ENCODE results near the gene PERM1.

Gene PERM1

GRCh38 chr1:965526-966134 is 16.3 kb downstream of the PERM1 start:
- DNase-seq (ENCODE audit: low read depth) = no peak

- no peak for DNase-seq (ENCODE audit: low read depth)
Observed at GRCh38 chr1:964691-965525, 17.0 kb downstream of the PERM1 start.

- DNase-seq (ENCODE audit: low read depth) = no peak
Observed at GRCh38 chr1:963746-964525, 18.0 kb downstream of the PERM1 start.

- no peak for DNase-seq (ENCODE audit: low read depth)
Observed at GRCh38 chr1:963301-963651, 18.6 kb downstream of the PERM1 start.

- no peak for DNase-seq (ENCODE audit: low read depth)
Observed at GRCh38 chr1:962381-963300, 19.3 kb downstream of the PERM1 start.

- DNase-seq (ENCODE audit: low read depth) = no peak
Observed at GRCh38 chr1:961132-961669, 20.7 kb downstream of the PERM1 start.

- DNase-seq (ENCODE audit: low read depth) = peak; percentile 79
Observed at GRCh38 chr1:960363-961131, 21.3 kb downstream of the PERM1 start, which contains the start of gene KLHL17. Gene KLHL17 (plus strand): TSS chr1:960584. CDS start chr1:960694, 110 bp downstream.

- DNase-seq (ENCODE audit: low read depth) = no peak
Observed at GRCh38 chr1:959731-960362, 22.0 kb downstream of the PERM1 start.

GRCh38 chr1:958823-959730 is 22.8 kb downstream of the PERM1 start, which contains the start of gene NOC2L:
Gene NOC2L (minus strand): TSS chr1:959256. CDS start chr1:959240, 16 bp downstream.
- DNase-seq (ENCODE audit: low read depth) = peak; percentile 88

GRCh38 chr1:956636-957035 is 25.3 kb downstream of the PERM1 start:
- no peak for DNase-seq (ENCODE audit: low read depth)

- no peak for DNase-seq (ENCODE audit: low read depth)
Observed at GRCh38 chr1:955474-955873, 26.4 kb downstream of the PERM1 start.

GRCh38 chr1:954927-955326 is 27.0 kb downstream of the PERM1 start:
- no peak for DNase-seq (ENCODE audit: low read depth)

- DNase-seq (ENCODE audit: low read depth) = no peak
Observed at GRCh38 chr1:953524-954320, 28.2 kb downstream of the PERM1 start.

GRCh38 chr1:952603-953002 is 29.3 kb downstream of the PERM1 start:
- no peak for DNase-seq (ENCODE audit: low read depth)

- DNase-seq (ENCODE audit: low read depth) = no peak
Observed at GRCh38 chr1:952201-952600, 29.7 kb downstream of the PERM1 start.

- peak; percentile 46 for DNase-seq (ENCODE audit: low read depth)
Observed at GRCh38 chr1:951364-951763, 30.5 kb downstream of the PERM1 start.

- no peak for DNase-seq (ENCODE audit: low read depth)
Observed at GRCh38 chr1:950881-951280, 31.0 kb downstream of the PERM1 start.

GRCh38 chr1:950268-950667 is 31.6 kb downstream of the PERM1 start:
- no peak for DNase-seq (ENCODE audit: low read depth)
